H1 (cell line): Measurements from ENCODE around the gene SRCIN1. TPM values are rescaled to one million over a fixed set of nuclear protein-coding genes. Genes with fewer than 3 reads are reported as not detected.

Experiments
- ASH2L ChIP-seq: fragments of 200-600, 300-600 bp; sonication (generic); IDR thresholded peaks from one replicate; pipeline ENCODE4 v1.7.1; 2017; ENCODE audit warnings: low read length
- CEBPB ChIP-seq: IDR thresholded peaks from 2 replicates; pipeline ENCODE4 v1.6.1; 2012; ENCODE audit warnings: low read depth, low read length
- CTBP2 ChIP-seq: IDR thresholded peaks from 2 replicates; pipeline ENCODE4 v1.7.0; 2011; ENCODE audit warnings: borderline replicate concordance, mild to moderate bottlenecking, moderate library complexity, mixed read lengths, low read length; ENCODE audit not compliant: insufficient read depth, insufficient read length
- CTCF ChIP-seq, 3 experiments: IDR thresholded peaks; 1 replicate in 2 of 3; 2 replicates in 1 of 3; pipeline versions ENCODE4 v1.5.1 to v1.6.1; 2011; ENCODE audit warnings: low read length in 3 of 3, mild to moderate bottlenecking in 3 of 3, inconsistent platforms in 2 of 3, low read depth in 1 of 3, moderate library complexity in 1 of 3; ENCODE audit not compliant: insufficient read depth in 1 of 3; ENCODE audit errors: control extremely low read depth in 1 of 3
- E2F6 ChIP-seq: IDR thresholded peaks from 2 replicates; pipeline ENCODE4 v1.6.1; 2012; ENCODE audit warnings: inconsistent platforms
- FOSL1 ChIP-seq: IDR thresholded peaks from 2 replicates; pipeline ENCODE4 v1.6.1; 2011; ENCODE audit warnings: mild to moderate bottlenecking, low read depth, low read length, moderate library complexity; ENCODE audit not compliant: insufficient read depth
- KDM1A ChIP-seq: fragments of 200-600, 300-600 bp; sonication (generic); IDR thresholded peaks from 2 replicates; pipeline ENCODE4 v1.7.1; 2016; ENCODE audit warnings: mild to moderate bottlenecking, low read length, borderline replicate concordance
- KDM4A ChIP-seq: IDR thresholded peaks from one replicate; pipeline ENCODE4 v1.7.1; 2012; ENCODE audit warnings: low read depth, mild to moderate bottlenecking, moderate library complexity, low read length, inconsistent platforms; ENCODE audit not compliant: severe bottlenecking
- PHF8 ChIP-seq: fragments of 200-600 bp; sonication (generic); conservative IDR thresholded peaks from 2 replicates; pipeline ENCODE4 v1.7.1; 2012; ENCODE audit warnings: low read depth, mild to moderate bottlenecking, inconsistent platforms, low read length, moderate library complexity
- RAD21 ChIP-seq, 2 experiments: IDR thresholded peaks in 1 of 2; conservative IDR thresholded peaks in 1 of 2; 2 replicates each; pipeline ENCODE4 v1.6.1; 2011; ENCODE audit warnings: low read depth in 2 of 2, low read length in 2 of 2, improper control_type of control experiment in 1 of 2, inconsistent platforms in 1 of 2, mild to moderate bottlenecking in 1 of 2, moderate library complexity in 1 of 2
- RFX5 ChIP-seq: IDR thresholded peaks from 2 replicates; pipeline ENCODE4 v1.6.1; 2011; ENCODE audit warnings: low read depth, low read length, improper control_type of control experiment, borderline replicate concordance
- RXRA ChIP-seq: IDR thresholded peaks from 2 replicates; pipeline ENCODE4 v1.6.1; 2011; ENCODE audit warnings: low read depth, mild to moderate bottlenecking, low read length, moderate library complexity; ENCODE audit not compliant: insufficient read depth
- SIX5 ChIP-seq: IDR thresholded peaks from 2 replicates; pipeline ENCODE4 v1.6.1; 2011; ENCODE audit warnings: mild to moderate bottlenecking, low read depth, low read length
- SP2 ChIP-seq: IDR thresholded peaks from 2 replicates; pipeline ENCODE4 v1.6.1; 2012; ENCODE audit warnings: mild to moderate bottlenecking, low read length, inconsistent platforms
- SUZ12 ChIP-seq: fragments of 200-600 bp; sonication (generic); IDR thresholded peaks from 2 replicates; pipeline ENCODE4 v1.6.1; 2012; ENCODE audit warnings: mild to moderate bottlenecking, inconsistent platforms, low read length, moderate library complexity, mixed read lengths
- TCF12 ChIP-seq: IDR thresholded peaks from 2 replicates; pipeline ENCODE4 v1.6.1; 2011; ENCODE audit warnings: low read depth, mild to moderate bottlenecking, low read length
- ZNF274 ChIP-seq: IDR thresholded peaks from 2 replicates; pipeline ENCODE4 v1.7.0; 2012; ENCODE audit warnings: low read length, borderline replicate concordance; ENCODE audit errors: extremely low read depth
- polyA plus RNA-seq, 7 experiments: library from polyadenylated mRNA; depleted of rRNA in 3 of 7; stranded (reverse) in 5 of 7; unstranded in 2 of 7; fragments of >200 nt in 5 of 7; fragments of 200-250 nt in 2 of 7; gene quantifications; 1 replicate in 5 of 7; 2 replicates in 1 of 7; 4 replicates in 1 of 7; pipeline versions ENCODE4 v1.2.1 to v1.2.3, GENCODE V29; 2011 to 2013; ENCODE audit warnings: missing spikeins in 2 of 7, mixed read lengths in 2 of 7
- total RNA-seq: library from RNA; stranded (reverse); fragmentation: NEBNext Ultra II Directional; extraction: Animal tissue kit (Norgen Biotek cat#: 25700); gene quantifications from 2 replicates; pipeline ENCODE4 v1.2.1, GENCODE V29; 2021
- TF ChIP-seq, protein P1 (sequence below): IDR thresholded peaks from 2 replicates; pipeline ENCODE4 v1.6.1; 2011; ENCODE audit warnings: low read depth, mild to moderate bottlenecking, low read length; ENCODE audit not compliant: insufficient read depth

The SRCIN1 gene
- total and polyA plus RNA-seq, 2 of the 8 experiments (the other 6 are each of a cell fraction or from before 2014, with no cell fraction given), result 2.8 to 3.8 TPM

DNA sequence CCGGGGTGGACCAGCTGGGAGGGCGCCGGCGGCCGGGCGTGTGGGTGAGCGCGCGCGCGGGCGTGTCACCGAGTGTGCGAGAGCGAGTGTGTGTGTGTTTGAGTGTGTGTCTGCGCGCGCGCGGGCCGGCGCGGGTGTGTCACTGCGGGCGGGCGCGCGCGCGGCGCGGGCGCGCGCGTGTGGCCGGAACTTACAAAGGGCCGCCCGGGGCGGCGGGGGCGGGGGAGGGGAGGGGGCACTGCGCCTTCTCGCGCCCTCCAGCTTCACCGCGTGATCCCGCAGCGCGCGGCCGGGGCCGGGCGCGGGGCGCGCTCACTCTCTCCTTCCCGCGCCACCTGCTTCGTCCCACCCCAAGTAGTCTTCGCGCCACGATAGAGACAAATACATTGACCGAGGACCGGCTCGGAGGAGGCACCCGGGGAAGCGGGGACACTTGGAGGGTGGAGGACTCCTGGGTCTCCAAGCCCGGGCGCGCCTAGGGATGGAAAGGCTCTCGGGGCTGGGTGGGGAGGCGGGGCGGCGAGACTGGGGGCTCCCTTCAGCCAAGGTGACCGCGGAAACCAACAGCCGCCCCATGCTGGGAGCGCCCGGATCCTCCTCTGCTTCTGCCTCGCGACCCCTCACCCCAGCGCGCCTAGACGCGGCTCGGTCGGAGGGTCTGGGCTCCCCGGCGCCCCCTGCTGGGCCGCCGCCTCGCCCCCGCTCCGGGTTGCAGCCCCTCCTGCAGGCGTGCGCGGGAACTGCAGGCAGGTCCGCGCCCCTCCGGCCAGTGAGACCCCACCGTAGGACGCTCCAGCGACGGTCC lies at the start of gene SRCIN1 (continued):
- TF ChIP-seq CTCF (IDR thresholded peaks at IDR 0.05; ENCODE audit: control extremely low read depth in 1 of 3, insufficient read depth in 1 of 3, low read depth in 1 of 3, low read length in 3 of 3) (peak; percentile 94 to 100 (median 98)), RFX5 (no peak), RAD21 (IDR thresholded peaks at IDR 0.05 in 1 of 2, conservative IDR thresholded peaks at IDR 0.05 in 1 of 2; ENCODE audit: low read depth in 2 of 2, low read length in 2 of 2) (peak; percentile 41 to 71), E2F6 (peak; percentile 10; the same call in 1 of the 2 replicates), KDM4A (peak; percentile 49), CTBP2 (peak; percentile 55), ZNF274 (no peak), RXRA (no peak), FOSL1 (no peak), SUZ12 (0 out of 2 replicates have a peak, but pooled peaks have one; percentile 33), SP2 (no peak), PHF8 (no peak; the same call in 1 of the 2 replicates), ASH2L (peak; percentile 42), KDM1A (peak; percentile 88; the same call in 1 of the 2 replicates), TCF12 (no peak), CEBPB (no peak), SIX5 (no peak)
- TF ChIP-seq, protein P1, sequence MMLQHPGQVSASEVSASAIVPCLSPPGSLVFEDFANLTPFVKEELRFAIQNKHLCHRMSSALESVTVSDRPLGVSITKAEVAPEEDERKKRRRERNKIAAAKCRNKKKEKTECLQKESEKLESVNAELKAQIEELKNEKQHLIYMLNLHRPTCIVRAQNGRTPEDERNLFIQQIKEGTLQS, result no peak
